HCT116 (cell line): Measurements from ENCODE around the gene IL1F10. TPM values are rescaled to one million over a fixed set of nuclear protein-coding genes. Genes with fewer than 3 reads are reported as not detected.

Source experiments
- ATAC-seq: fragments of 200-7000 bp; cut with Tn5 transposase; 2 replicates; pipeline ENCODE4 v1.9.1; 2020; ENCODE audit warnings: mild to moderate bottlenecking, moderate library complexity
- BruUV-seq: library from RNA; stranded (reverse); fragments of 400-500 nt; replicated peaks from 2 replicates; lab custom pipeline; 2021; lab: Mats Ljungman, UMichigan
- CTCF ChIA-PET: fragments of 300-600 bp; sonication (Branson Sonifier 250); formaldehyde crosslinking; loops from one replicate; lab custom pipeline; 2021; ENCODE audit warnings: antibody characterized with exemption; lab: Charles Lee
- POLR2A ChIA-PET: fragments of 300-600, 350-600 bp; sonication (Branson Sonifier 250); formaldehyde crosslinking; loops from one replicate; lab custom pipeline; 2021; ENCODE audit warnings: antibody characterized with exemption; lab: Charles Lee
- RAD21 ChIA-PET, 2 experiments: fragments of 300-600 bp; sonication (Branson Sonifier 250); formaldehyde crosslinking; loops; one replicate each; lab custom pipeline; 2023; ENCODE audit warnings: low total read pairs in 2 of 2; ENCODE audit not compliant: uncharacterized antibody in 2 of 2, unreplicated experiment in 2 of 2, low non-redundant PET in 1 of 2; lab: Charles Lee
- DNase-seq: peaks from one replicate; pipeline ENCODE4 v3.0.0-alpha.2; 2010; ENCODE audit warnings: low read depth, low spot score
- H2AFZ ChIP-seq: fragments of 200-600 bp; shearing (Covaris generic), sonication (generic); 2 replicates; pipeline ENCODE4 v1.6.1; 2017; ENCODE audit warnings: low read depth, mixed run types, mixed read lengths, antibody characterized with exemption, low read length; ENCODE audit not compliant: poor library complexity, severe bottlenecking
- H3K27ac ChIP-seq: 2 replicates; pipeline ENCODE4 v1.5.1; 2012; ENCODE audit warnings: low read depth, low read length
- H3K27me3 ChIP-seq: fragments of 200-600 bp; sonication (generic); 2 replicates; pipeline ENCODE4 v1.6.1; 2016; ENCODE audit warnings: mixed run types, low read length, mixed read lengths; ENCODE audit not compliant: insufficient read depth
- H3K36me3 ChIP-seq, 2 experiments: fragments of 200-500 bp in 1 of 2; fragments of 200-600 bp in 1 of 2; sonication (Bioruptor generic) in 1 of 2; sonication (generic) in 1 of 2; 2 replicates each; pipeline versions ENCODE4 v1.5.1 to v1.6.1; 2014 to 2016; ENCODE audit warnings: low read length in 2 of 2, inconsistent platforms in 1 of 2, mixed read lengths in 1 of 2, mixed run types in 1 of 2; ENCODE audit not compliant: insufficient read depth in 2 of 2, control insufficient read depth in 1 of 2
- H3K4me1 ChIP-seq, 2 experiments: fragments of 200-600 bp in 1 of 2; sonication (generic) in 1 of 2; 2 replicates each; pipeline versions ENCODE4 v1.5.1 to v1.6.1; 2012 to 2017; ENCODE audit warnings: low read length in 2 of 2, inconsistent platforms in 1 of 2, mild to moderate bottlenecking in 1 of 2, mixed read lengths in 1 of 2, mixed run types in 1 of 2, moderate library complexity in 1 of 2; ENCODE audit not compliant: insufficient read depth in 2 of 2, control insufficient read depth in 1 of 2
- H3K4me2 ChIP-seq: fragments of 200-600 bp; sonication (generic); 2 replicates; pipeline ENCODE4 v1.6.1; 2017; ENCODE audit warnings: mixed run types, low read length, mixed read lengths
- H3K4me3 ChIP-seq, 2 experiments: fragments of 200-600 bp in 1 of 2; sonication (generic) in 1 of 2; replicated peaks in 1 of 2; 2 replicates each; pipeline ENCODE4 v1.5.1; 2011 to 2016; ENCODE audit warnings: low read length in 2 of 2, control low read depth in 1 of 2, low read depth in 1 of 2, mild to moderate bottlenecking in 1 of 2, mixed read lengths in 1 of 2, mixed run types in 1 of 2
- H3K79me2 ChIP-seq: fragments of 200-600 bp; sonication (generic); 2 replicates; pipeline ENCODE4 v1.6.1; 2017; ENCODE audit warnings: mild to moderate bottlenecking, mixed run types, low read length, moderate library complexity, mixed read lengths; ENCODE audit not compliant: insufficient read depth
- H3K9ac ChIP-seq: fragments of 200-600 bp; sonication (generic); 2 replicates; pipeline ENCODE4 v1.6.1; 2016; ENCODE audit warnings: low read length, mixed read lengths
- H3K9me2 ChIP-seq: fragments of 200-600 bp; sonication (generic), shearing (Covaris generic); 2 replicates; pipeline ENCODE4 v1.6.1; 2017; ENCODE audit warnings: mixed run types, mild to moderate bottlenecking, moderate library complexity; ENCODE audit not compliant: insufficient read depth
- H3K9me3 ChIP-seq, 2 experiments: fragments of 200-500 bp in 1 of 2; fragments of 200-600 bp in 1 of 2; sonication (Bioruptor generic) in 1 of 2; sonication (generic) in 1 of 2; 2 replicates each; pipeline ENCODE4 v1.6.1; 2014 to 2017; ENCODE audit warnings: low read length in 2 of 2, mixed read lengths in 2 of 2, inconsistent platforms in 1 of 2, low read depth in 1 of 2, mild to moderate bottlenecking in 1 of 2, mixed run types in 1 of 2, moderate library complexity in 1 of 2; ENCODE audit not compliant: control insufficient read depth in 1 of 2, insufficient read depth in 1 of 2
- H4K20me1 ChIP-seq: fragments of 200-600 bp; sonication (generic), shearing (Covaris generic); 2 replicates; pipeline ENCODE4 v1.6.1; 2017; ENCODE audit warnings: mixed run types, mild to moderate bottlenecking, moderate library complexity; ENCODE audit not compliant: insufficient read depth
- ELF1 ChIP-seq: IDR thresholded peaks from 2 replicates; pipeline ENCODE4 v1.6.1; 2012; ENCODE audit warnings: low read depth, borderline replicate concordance
- EZH2 ChIP-seq: fragments of 200-600 bp; sonication (generic); IDR thresholded peaks from 2 replicates; pipeline ENCODE4 v1.6.1; 2017; ENCODE audit warnings: antibody characterized with exemption, mixed run types
- EZH2phosphoT487 ChIP-seq: fragments of 200-600 bp; IDR thresholded peaks from 2 replicates; pipeline ENCODE4 v1.6.1; 2018; ENCODE audit warnings: antibody characterized with exemption, borderline replicate concordance
- FOSL1 ChIP-seq: IDR thresholded peaks from 2 replicates; pipeline ENCODE4 v1.6.1; 2012; ENCODE audit warnings: low read depth
- JUND ChIP-seq: IDR thresholded peaks from 2 replicates; pipeline ENCODE4 v1.6.1; 2012
- MAX ChIP-seq: IDR thresholded peaks from 2 replicates; pipeline ENCODE4 v1.6.1; 2012
- POLR2A ChIP-seq: IDR thresholded peaks from 2 replicates; pipeline ENCODE4 v1.7.0; 2011; ENCODE audit warnings: borderline replicate concordance; ENCODE audit not compliant: insufficient read depth, insufficient read length; ENCODE audit errors: extremely low read depth
- RAD21 ChIP-seq: IDR thresholded peaks from 2 replicates; pipeline ENCODE4 v1.6.1; 2012; ENCODE audit warnings: low read depth, mild to moderate bottlenecking
- TCF7L2 ChIP-seq: IDR thresholded peaks from 2 replicates; pipeline ENCODE4 v1.7.0; 2011; ENCODE audit warnings: borderline replicate concordance, inconsistent platforms; ENCODE audit not compliant: insufficient read depth, insufficient read length; ENCODE audit errors: extremely low read depth
- ZNF274 ChIP-seq: fragments of 200-500 bp; sonication (Bioruptor generic); IDR thresholded peaks from 2 replicates; pipeline ENCODE4 v1.6.1; 2014; ENCODE audit warnings: mild to moderate bottlenecking, low read depth, low read length, inconsistent platforms
- intact Hi-C: fragments of 100-400 bp; cut with micrococcal nuclease; formaldehyde crosslinking; loops from 2 replicates; pipeline ENCODE4 v1.10.0; 2022
- total RNA-seq: library from RNA; stranded (reverse); gene quantifications from one replicate; pipeline ENCODE4 v1.2.1, GENCODE V29; 2021; ENCODE audit not compliant: unreplicated experiment
- TF ChIP-seq, protein P1 (sequence below): IDR thresholded peaks from 2 replicates; pipeline ENCODE4 v1.6.1; 2012; ENCODE audit warnings: low read depth
- TF ChIP-seq, protein P2 (sequence below): IDR thresholded peaks from 2 replicates; pipeline ENCODE4 v1.6.1; 2012

IL1F10 gene
- total RNA-seq, 1 experiment from 2014 or later = not detected

- no peaks in the 10 kb centered on the region for H3K9me3 ChIP-seq
- no peaks in the 10 kb centered on the region for H3K36me3 ChIP-seq
- TF ChIP-seq TCF7L2 (no peak), ELF1 (no peak), FOSL1 (no peak), EZH2phosphoT487 (no peak), EZH2 (no peak), ZNF274 (no peak), MAX (no peak), RAD21 (no peak), POLR2A (no peak), JUND (no peak)
- TF ChIP-seq, protein P1, sequence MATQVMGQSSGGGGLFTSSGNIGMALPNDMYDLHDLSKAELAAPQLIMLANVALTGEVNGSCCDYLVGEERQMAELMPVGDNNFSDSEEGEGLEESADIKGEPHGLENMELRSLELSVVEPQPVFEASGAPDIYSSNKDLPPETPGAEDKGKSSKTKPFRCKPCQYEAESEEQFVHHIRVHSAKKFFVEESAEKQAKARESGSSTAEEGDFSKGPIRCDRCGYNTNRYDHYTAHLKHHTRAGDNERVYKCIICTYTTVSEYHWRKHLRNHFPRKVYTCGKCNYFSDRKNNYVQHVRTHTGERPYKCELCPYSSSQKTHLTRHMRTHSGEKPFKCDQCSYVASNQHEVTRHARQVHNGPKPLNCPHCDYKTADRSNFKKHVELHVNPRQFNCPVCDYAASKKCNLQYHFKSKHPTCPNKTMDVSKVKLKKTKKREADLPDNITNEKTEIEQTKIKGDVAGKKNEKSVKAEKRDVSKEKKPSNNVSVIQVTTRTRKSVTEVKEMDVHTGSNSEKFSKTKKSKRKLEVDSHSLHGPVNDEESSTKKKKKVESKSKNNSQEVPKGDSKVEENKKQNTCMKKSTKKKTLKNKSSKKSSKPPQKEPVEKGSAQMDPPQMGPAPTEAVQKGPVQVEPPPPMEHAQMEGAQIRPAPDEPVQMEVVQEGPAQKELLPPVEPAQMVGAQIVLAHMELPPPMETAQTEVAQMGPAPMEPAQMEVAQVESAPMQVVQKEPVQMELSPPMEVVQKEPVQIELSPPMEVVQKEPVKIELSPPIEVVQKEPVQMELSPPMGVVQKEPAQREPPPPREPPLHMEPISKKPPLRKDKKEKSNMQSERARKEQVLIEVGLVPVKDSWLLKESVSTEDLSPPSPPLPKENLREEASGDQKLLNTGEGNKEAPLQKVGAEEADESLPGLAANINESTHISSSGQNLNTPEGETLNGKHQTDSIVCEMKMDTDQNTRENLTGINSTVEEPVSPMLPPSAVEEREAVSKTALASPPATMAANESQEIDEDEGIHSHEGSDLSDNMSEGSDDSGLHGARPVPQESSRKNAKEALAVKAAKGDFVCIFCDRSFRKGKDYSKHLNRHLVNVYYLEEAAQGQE = no peak
- TF ChIP-seq, protein P2, sequence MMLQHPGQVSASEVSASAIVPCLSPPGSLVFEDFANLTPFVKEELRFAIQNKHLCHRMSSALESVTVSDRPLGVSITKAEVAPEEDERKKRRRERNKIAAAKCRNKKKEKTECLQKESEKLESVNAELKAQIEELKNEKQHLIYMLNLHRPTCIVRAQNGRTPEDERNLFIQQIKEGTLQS = no peak
- no peak overlapping the region for H2AFZ ChIP-seq
- intact Hi-C loops = no loop called here
- ChIA-PET POLR2A (no interaction called here), RAD21 (no interaction called here), CTCF (interaction anchor here (1.1 kb wide), 1 partner anchor 22 kb away, joined by 3 read pairs; no protein-coding TSS in a partner anchor)
- no peak overlapping the region for H3K9ac ChIP-seq
- H3K4me2 ChIP-seq = no peak overlapping the region
- ATAC-seq = no peak
- H3K9me2 ChIP-seq = no peaks in the 10 kb centered on the region
- H3K4me1 ChIP-seq = peaks cover 0 to 8% of the 10 kb centered on the region in 2 experiments; a peak in 1 of 4 replicates
- no peak overlapping the region for H3K4me3 ChIP-seq
- no peaks in the 10 kb centered on the region for H3K79me2 ChIP-seq
- no peak overlapping the region for H3K27ac ChIP-seq
- no peaks in the 10 kb centered on the region for H3K27me3 ChIP-seq
- DNase-seq = no peak
- H4K20me1 ChIP-seq = no peaks in the 10 kb centered on the region
- no TSS peak for BruUV-seq
These were observed 47.2 kb downstream of the IL1F10 start for GRCh38 chr2:113114996-113115395.
